HG02642 (cell line): Measurements from ENCODE around the gene HAGHL.
"Not testable (repeated sequence)": the region's sequence is repeated elsewhere in the genome, so short reads cannot be mapped to it uniquely, and the experiment has no call there.

Experiments
- ATAC-seq: cut with Tn5 transposase; IDR thresholded peaks from one replicate; pipeline ENCODE4 v1.9.1; 2021; ENCODE audit warnings: mild to moderate bottlenecking; ENCODE audit not compliant: unreplicated experiment, poor library complexity

Gene HAGHL

DNA sequence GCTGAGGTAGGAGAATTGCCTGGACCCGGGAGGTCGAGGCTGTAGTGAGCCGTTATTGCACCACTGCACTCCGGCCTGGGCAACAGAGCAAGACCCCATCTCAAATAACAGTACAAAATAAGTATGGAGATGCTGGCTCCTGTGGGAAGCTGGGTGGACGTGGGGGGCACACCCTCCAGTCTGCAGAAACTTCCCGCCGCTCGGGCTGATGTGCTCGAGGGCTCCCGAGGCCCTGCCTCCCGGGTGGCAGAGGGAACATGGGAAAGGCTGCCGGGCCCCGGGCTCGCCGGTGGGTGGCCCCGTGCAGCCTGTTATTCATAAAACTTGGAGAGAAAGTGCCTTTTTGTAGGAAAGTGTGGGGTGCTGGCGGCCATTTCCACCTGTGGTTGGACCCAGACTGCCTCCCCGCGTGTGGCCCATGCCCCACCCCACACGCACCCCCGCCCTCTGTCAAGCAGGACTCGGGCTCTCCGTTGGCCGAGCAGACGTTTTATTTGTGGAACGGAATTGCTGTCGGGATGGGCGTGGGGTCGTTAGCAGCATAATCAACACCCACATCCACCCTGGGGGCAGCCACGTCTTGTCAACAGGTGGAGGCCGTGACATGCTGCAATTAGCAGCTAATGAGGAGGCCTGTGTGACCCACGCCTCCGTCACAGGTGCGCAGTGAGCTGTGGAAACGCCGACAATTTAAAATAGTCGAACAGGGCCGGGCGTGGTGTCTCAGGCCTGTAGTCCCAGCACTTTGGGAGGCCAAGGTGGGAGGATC, 21.3 kb downstream of the HAGHL start:
- no peak for ATAC-seq

DNA sequence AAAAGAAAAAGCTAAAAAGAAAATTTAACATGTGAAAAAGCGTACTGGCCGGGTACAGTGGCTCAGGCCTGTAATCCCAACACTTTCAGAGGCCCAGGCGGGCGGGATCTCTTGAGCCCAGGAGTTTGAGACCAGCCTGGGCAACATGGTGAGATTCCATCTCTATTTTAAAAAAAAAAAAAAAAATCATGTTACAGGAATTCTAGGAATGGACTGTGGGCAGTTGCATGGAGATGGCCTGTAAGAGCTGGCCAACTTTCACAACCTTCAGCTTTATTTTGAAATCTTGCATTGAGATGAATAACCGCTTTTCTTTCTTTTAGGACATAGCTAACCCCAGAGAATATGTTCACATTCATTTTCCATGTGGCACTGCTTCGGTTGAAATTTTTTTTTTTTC, 22.1 kb downstream of the HAGHL start:
- ATAC-seq: no peak

DNA sequence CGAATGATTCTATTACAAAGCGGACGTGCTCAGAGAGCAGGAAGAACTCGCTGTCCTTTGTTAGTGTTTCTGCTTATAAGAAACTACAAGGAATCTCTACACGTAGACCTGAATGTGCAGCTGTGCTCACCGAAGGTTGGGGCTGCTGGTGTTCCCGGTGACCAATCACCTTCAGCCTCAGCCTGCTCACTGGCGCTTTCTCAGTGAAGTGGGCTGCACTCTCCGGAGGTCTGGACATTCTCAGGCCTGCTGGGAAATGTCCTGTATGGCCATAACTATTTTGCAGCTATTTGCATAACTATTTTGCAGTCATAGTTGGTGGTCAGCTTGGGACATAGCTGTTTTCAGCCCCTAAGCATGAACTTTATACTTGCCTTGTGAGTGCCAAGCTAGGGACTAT, 23.6 kb downstream of the HAGHL start:
- ATAC-seq: no peak

DNA sequence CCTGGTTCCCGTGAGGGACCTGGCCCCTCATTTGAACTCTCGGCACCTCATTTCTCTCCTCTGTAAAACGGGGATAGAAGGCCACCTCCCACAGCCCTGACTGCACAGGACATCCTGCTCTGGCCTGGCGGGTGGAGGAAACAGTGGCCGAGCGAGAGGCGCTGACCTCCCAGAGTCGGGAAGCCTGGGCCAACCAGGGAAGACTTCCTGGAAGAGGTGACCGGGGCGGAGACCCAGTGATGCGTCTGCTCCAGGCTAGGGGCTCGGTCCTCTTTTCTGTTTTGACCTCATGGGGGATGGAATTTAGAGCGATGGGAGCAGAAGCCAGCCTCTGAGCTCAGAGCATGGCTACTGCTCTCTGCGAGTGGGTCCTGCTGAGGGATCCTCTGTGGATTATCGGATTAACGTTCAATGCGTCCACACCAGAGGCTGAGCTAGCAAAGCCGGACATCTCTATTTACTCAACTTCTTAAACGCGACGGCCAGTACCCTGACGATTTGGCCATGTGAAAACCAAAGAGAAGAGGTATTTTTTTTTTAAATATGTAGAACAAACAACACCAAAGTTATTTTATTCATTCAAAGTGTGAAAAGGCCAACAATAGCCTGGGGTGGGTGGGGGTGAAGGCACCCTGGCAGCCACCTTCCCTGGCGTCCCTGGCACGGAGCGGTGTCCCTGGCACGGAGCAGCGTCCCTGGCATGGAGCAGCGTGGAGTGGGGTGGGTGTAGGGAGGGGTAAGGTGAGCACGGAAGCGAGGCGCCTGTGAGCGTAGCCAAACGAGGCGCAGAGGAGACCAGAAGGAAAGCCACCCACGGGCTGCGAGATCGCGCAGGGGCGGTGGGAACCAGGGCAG, 24.5 kb downstream of the HAGHL start:
- ATAC-seq: no peak

DNA sequence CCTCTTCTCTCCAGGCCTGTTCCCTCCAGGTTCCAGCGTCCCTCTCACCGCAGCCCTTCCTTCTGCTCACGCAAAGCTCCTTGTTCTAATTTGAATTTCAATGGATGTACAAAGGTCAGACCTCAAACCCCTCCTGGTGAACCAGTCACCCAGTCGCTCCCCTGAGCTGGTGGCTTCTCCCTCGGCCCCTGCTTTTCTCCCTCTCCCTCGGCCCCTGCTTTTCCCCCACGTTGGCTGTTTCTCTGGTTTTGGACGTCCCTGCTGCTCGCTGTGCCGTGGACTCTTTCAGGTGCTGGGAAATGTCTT, 25.1 kb downstream of the HAGHL start:
- no peak for ATAC-seq

DNA sequence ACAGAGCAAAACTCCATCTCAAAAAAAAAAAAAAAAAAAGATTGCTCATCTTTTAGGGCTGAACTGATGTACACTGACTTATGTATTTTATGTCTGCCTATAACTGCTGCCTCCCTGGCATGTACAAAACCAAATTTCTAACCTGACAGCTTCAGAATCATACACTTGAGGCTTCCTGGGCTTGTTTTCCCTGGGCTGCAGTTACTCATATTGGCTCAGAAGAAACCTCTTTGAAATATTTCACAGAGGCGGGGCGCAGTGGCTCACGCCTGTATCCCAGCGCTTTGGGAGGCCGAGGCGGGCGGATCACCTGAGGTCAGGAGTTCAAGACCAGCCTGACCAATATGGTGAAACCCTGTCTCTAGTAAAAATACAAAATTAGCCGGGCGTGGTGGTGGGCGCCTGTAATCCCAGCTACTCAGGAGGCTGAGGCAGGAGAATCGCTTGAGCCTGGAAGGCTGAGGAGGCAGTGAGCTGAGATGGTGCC, 27.3 kb downstream of the HAGHL start:
- ATAC-seq: not testable (repeated sequence)

DNA sequence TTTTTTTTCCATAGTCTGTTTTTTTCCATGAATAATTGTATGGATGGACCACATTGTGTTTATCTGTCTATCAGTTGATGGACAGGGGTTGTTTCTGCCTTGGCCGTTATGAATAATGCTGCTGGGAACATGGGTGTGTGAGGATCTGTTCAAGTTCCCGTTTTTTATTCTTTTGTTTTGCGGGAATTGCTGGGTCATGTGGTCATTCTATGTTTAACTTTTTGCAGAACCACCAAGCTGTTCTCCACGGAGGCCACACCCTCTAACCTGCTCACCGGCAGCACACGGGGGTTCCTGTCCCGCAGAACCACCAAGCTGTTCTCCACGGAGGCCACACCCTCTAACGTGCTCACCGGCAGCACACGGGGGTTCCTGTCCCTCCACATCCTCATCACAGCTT, 27.8 kb downstream of the HAGHL start:
- ATAC-seq: no peak

DNA sequence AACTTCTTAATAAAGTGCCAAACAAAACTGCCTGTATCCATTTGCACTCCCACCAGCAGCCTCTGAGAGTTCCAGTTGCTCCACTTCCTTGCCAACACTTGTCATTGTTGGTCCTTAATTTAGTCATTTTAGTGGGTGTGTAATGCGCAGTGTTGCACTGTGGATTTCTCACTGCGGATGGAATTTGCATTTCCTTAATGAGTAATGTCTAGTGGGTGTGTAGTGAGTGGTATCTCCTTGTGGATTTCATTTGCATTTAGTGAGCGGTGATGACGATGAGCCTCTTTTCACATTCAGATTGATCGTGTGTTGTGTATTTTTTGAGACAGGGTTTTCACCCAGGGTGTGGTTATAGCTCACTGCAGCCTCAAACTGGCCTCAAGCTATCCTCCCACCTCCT, 29.5 kb downstream of the HAGHL start:
- no peak for ATAC-seq

DNA sequence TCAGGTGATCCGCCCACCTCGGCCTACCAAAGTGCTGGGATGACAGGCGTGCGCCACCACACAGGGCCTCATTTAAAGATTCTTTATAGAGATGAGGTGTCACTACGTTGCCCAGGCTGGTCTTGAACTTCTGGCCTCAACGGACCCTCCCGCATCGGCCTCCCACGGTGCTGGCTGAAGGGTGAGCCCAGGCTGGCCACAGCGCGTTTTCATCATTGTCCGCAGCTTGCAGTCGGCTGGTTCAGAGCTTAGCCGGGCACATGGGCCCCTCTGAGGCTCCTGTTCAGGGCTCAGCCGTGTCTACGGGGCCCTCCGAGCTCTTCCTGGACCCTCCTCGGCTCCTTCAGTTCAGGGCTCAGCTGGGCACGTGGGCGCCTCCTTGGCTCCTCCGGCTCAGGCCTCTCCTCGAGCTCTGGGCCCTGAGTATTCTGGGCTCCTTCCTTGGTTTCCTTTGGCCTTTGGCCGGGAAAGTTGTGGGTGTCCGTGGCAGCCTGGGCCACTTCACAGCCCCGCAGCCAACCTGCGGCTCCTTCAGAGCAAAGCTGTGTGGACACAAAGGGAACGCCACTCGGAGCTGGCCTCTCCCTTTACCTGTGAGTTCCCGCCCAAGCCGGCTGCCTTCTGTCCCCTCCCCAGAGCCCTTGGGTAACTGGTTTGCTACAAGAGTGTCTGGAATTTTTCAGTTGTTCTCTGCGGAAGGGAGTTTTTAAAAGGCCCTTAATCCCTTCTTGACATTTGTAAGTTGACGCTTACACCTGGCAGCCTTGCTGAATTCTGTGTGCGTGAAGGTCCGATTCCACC, 32.4 kb downstream of the HAGHL start:
- no peak for ATAC-seq

DNA sequence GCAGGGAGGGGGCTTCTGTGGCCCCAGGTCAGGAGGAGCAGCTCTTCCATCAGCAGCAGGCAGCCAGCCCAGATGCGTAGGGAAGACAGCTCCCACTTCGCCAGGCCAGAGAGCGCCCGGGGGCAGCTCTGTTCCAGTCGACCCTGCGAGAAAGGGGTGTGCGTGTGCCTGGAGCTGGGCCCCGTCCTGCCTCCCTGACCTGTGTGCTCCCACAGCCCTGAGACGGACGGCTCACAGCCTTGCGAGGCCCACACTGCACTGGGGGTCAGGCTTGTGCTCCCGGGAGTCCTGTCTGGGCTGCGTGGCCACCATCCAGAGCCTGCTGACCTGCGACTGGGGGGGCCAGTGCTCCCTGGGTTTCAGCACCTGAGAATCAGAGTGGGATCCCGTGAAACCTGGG, 33.2 kb downstream of the HAGHL start:
- no peak for ATAC-seq

DNA sequence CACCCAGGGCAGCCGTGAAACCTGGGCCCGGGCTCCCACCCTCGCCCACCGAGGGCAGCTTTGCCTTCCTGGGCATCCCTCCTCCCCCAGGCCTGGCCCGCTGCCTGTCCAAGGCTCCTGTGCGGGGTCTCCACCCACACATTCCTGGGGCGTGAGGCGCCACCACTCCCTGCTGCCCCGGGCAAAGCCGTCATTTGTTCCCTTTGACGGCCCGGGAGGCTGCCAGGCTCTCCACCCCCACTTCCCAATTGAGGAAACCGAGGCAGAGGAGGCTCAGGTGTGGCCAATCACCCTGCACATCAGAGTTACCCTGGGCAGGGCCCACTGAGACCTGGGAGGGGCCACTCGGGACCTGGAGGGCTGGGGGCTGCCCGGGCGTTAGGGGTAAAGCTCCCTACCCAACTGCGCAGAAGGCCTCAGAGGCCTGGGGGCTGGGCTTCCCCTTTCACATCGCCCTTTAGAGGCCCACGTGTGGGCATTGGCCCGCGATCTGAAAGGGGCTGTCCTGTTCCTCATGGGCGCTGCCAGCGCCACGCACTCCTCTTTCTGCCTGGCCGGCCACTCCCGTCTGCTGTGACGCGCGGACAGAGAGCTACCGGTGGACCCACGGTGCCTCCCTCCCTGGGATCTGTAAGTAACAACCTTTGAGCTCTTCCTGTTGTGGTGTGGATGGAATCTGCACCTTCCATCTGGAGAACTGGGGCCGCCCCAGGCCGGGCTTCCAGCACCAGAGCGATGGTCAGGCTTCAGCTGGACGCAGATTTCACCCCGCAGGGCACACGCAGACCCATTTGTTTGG, 33.8 kb downstream of the HAGHL start, which contains the start of gene MSLN:
TSS of gene MSLN (plus strand) at position 190 of the 799 bp plus-strand sequence. CDS start 1,947 bp downstream, outside the sequence.
- ATAC-seq: no peak

DNA sequence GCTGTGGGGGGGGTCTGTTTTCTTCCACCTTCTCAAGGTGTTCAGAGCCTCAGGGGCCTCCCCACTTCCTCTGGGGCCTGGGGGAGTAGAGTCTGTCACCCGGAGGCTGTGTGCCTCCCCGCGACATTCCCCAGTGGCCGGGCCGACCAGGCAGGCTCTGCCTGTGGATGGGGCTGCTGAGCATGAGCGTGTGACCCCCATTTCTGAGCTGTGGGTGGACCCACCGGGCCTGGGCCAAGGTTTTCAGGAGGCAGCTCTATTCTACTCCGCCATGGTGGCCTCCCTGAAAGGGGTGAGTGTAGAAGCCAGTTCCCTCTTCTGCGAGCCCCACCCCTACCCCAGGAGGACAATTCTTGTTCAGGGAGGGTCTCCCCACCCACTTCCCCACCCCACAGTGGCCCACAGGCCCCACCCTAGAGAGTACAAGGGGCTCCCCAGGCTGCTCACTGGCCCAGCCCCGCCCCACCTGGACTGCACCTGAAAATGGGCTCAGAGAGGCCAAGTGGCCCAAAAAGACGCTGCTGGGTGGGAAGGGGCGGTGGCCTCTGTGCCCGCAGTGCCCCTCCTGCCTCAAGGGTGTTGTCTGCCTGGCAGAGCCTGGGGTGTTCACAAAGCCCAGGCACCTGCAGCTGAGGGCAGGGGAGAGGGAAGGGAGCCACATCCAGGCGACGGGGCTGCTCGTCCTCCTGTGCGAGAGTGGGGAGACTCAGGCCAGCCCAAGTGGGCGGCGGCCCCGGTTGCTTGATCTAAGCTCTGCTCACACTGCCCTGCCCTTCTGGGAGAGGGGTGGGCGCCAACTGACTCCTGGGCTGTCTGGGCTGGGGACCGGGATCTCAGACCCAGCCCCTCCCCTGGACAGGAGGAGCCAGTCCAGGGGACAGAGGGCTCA, 35.0 kb downstream of the HAGHL start:
- no peak for ATAC-seq

DNA sequence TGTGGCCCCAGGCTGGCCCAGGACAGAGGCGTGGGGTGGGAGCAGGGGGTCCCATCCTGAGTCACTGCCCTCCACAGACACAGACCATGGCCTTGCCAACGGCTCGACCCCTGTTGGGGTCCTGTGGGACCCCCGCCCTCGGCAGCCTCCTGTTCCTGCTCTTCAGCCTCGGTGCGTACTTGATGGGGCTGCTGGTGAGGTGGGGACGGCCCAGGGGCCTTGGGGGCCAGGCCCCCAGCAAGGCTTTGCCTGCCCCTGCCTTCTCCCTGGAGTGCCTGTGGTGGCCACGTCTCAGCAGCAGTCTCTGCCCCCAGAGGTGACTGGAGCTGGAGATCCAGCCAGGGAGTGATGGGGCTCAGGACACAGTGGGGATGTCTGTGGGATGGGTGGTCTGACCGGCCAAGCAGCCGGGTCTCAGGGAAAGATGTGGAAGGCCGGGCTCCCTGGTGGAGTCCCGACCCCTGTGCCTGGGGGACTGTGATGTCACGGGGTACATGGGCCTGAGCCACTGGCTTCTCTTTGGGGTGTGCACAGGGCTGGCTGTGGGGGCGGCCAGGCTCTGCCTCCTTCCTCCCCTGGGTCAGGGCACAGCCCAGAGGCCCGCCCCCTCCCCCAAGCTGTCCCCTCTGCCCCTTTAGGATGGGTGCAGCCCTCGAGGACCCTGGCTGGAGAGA, 35.8 kb downstream of the HAGHL start:
- no peak for ATAC-seq

DNA sequence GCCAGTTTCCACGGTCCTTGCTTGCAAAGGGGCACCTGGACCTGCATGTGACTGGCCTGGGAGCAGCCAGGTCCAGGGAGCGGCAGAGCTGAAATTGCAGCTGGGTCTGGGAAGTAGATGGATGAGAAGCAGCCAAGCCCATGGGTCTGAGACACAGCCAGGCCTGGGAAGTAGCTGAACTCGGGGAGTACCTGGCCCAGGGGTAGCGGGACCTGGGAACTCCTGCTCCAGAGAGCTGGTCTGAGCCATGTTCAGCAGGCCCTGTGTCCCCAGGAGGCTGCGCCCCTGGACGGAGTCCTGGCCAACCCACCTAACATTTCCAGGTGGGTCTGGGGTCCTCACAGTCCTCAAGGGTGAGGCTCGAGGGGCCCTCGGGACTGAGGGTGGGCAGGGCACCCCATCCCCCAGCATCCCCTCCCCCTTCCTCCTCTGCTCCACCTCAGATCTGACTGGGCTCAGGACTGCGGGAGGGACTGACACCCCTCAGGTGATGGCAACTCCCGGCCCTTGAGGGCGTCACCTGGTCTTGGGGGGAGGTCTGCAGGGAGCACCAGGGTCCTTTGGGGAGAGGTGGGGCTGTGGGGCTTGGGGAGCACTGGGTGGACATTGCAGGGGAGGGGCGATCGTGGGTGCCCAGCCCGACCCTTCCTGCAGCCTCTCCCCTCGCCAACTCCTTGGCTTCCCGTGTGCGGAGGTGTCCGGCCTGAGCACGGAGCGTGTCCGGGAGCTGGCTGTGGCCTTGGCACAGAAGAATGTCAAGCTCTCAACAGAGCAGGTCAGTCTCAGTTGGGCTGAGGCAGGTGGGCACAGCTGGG, 36.7 kb downstream of the HAGHL start:
- ATAC-seq: no peak

DNA sequence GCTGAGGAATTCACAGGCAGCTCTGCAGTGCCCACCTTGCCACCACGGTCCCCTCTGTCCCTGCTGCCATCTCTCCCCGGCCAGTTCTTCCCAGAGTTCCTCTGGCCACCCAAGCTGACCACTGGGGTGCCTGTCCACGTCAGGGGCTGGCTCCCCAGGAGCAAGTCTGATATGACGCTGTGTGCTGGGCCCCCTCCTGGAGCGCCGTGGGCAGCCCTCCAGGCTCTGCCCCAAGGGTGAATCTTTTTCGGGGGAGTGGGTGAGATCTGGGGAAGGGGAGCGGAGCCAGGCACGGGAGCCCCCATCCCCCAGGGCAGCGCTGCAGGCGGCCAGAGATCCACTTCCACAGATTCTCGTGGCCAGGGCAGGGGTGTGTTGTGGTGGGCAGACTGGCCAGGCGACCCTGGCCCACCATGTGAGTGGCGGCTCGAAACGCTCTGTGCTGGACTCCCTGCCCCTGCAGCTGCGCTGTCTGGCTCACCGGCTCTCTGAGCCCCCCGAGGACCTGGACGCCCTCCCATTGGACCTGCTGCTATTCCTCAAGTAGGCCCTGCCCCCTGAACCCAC, 37.4 kb downstream of the HAGHL start:
- ATAC-seq: no peak

DNA sequence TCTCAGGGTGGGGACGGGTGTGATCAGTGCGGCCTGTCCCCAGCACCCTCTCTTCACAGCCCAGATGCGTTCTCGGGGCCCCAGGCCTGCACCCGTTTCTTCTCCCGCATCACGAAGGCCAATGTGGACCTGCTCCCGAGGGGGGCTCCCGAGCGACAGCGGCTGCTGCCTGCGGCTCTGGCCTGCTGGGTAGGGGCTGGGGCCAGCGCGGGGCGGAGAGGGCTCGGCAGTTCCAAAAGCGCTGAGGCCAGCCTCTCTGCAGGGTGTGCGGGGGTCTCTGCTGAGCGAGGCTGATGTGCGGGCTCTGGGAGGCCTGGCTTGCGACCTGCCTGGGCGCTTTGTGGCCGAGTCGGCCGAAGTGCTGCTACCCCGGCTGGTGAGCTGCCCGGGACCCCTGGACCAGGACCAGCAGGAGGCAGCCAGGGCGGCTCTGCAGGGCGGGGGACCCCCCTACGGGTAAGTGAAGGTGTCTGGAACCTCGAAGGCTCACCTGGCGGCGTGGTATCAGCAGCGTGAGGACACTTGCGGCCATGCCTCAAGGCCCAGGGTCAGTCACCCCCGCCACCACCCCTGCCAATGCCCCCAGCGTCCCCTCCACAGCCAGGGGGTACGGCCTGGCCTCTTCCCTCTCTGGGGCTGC, 38.1 kb downstream of the HAGHL start:
- no peak for ATAC-seq

DNA sequence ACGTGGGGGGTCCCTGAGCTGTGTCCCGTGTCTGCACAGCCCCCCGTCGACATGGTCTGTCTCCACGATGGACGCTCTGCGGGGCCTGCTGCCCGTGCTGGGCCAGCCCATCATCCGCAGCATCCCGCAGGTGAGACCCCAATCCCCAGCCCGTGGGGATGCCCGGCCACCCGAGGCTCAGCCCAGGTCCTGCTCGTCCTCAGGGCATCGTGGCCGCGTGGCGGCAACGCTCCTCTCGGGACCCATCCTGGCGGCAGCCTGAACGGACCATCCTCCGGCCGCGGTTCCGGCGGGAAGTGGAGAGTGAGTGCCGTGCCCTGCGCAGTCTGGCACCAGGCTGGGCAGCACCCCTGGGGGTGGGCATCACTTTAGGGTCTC, 38.6 kb downstream of the HAGHL start:
- ATAC-seq: no peak
